NAMALWA (cell line): Measurements from ENCODE around the gene DRAXIN.

Experiments used
- DNase-seq: peaks from one replicate; pipeline ENCODE4 v3.0.0-alpha.2; 2015; ENCODE audit warnings: low spot score

Gene DRAXIN, protein sequence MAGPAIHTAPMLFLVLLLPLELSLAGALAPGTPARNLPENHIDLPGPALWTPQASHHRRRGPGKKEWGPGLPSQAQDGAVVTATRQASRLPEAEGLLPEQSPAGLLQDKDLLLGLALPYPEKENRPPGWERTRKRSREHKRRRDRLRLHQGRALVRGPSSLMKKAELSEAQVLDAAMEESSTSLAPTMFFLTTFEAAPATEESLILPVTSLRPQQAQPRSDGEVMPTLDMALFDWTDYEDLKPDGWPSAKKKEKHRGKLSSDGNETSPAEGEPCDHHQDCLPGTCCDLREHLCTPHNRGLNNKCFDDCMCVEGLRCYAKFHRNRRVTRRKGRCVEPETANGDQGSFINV

DNA sequence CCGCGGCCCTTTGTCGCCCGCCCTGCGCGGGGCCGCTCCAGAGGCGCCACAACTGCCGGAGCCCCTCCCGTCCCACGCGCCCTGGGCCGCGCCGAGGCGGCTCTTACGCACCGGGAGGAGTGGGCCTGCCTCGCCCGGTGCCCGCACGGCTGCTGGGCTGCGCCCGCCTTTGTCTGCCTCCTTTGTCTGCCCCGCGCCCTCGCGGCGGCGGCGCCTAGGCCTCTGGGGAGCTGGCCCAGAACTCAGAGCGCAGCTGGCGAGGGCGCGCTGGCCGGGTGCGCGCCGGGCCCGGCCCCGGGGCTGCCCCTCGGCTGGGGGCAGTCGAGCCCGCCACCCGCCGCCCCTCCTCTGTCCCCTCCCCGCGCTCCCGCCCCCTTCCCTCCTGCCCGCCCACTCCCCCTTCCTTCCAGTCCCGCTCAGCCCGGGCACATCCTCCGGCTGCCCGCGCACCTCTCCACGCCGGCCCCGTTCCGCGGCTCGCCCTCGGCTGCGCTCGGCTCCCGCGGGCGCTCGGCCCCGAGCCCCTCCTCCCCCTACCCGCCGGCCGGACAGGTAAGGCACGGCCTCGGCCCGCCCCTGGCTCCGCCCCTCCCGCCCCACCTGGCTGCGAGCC, at the start of gene DRAXIN:
Gene DRAXIN (plus strand): TSS at position 409 of the 613 bp plus-strand sequence. CDS start 14,549 bp downstream, outside the sequence.
- DNase-seq = no peak

DNA sequence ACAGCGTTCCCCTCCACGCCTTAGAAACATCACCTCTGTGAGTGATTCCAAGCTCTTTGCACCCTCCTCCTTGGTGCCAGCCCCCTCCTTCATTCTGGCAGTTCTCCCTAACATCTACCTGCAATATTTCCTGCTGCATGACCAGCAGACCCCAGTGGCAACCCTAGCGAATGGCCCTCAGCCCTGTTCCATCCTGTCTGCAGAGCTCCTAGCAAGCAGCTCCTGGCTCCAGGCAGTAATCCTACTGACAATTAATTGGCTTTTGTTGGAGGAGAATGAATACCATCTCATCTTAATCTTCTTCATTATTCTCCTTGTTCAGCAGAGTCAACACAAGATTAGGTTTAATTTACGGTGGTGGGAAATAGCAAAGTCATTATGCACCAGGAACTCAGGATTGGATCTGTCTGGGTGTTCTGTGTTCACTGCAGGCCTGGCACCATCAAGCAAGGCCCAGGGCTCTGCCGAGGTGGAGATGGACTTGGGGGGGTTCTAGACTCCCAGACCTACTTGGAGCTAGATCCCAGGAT, 49.7 kb upstream of the DRAXIN start:
- no peak for DNase-seq

DNA sequence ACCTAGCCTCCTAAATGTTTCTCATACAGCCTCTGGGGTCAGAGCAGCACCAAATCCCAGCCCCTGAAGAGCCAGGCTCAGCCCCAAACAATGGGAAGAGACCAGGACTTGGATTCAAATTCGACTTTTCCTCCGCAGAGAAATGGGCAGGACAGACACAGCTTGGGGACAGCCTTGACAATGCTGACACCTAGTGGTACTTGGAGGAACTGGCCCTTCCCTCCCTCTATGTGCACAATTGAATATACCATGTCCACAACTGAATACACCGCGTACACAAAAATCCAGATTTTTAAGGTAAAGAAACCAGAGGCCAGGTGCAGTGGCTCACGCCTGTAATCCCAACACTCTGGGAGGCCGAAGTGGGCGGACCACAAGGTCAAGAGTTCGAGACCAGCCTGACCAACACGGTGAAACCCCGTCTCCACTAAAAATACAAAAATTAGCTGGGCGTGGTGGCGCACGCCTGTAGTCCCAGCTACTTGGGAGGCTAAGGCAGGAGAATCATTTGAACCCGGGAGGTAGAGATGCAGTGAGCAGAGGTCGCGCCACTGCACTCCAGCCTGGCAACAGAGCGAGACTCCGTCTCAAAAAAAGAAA, 49.0 kb upstream of the DRAXIN start:
- DNase-seq = peak; percentile 81

DNA sequence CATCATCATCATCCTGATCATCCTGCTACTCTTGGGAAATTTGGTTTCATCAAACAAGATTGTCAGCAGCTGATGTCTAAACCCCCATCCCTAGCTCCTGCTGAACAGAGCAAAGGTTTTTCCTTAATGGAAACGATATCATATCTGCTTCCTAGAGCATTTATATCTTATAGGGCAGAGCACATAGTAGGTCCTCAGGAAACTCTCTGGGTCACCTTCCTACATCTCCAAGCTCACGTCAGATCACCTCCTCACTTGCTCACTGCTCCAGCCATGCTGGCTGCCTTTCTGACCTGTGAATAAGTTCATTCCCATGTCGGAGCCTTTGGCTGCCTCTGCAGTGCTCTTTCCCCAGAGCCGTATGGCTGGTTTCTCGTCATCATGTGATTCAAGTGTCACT, 47.7 kb upstream of the DRAXIN start:
- DNase-seq = no peak

DNA sequence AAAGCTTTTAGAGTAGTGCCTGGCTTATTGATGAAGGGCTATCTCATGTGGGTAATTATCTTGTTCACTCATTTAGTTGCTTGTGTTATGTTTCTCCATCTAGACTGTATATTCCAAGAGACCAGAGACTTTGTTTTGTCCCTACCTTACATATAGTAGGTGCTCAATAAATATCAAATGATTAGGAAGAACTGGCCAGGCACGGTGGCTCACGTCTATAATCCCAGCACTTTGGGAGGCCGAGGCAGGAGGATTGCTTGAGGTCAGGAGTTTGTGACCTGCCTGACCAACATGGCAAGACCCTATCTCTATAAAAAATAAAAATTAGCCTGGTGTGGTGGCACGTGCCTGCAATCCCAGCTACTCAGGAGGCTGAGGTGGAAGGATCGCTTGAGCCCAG, 46.2 kb upstream of the DRAXIN start:
- no peak for DNase-seq

DNA sequence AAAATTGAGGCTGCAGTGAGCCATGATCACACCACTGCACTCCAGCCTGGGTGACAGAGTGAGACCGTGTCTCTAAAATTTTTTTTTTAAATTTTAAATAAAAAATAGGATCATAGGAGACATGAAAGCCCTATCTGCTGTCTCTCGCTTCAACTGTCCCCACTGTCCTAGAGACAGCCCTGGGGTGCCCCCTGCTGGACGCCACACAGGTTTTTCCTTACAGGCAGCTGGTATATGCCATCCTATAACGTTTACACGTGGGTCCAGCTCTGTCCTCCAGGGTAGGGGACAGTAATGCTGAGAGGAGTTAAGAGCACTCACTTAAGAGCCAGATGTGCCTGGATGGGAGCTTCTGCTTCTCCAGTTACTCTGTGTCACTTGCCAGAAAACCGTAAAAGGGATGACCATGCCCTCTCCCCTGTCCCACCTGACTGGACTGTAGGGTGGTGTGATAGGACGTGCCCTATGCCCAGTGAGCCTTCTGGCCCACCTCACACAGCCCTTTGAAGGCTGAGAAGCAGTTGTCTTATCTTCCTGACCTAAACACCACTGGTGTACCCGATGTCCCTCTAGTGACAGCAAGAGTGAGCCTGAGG, 45.7 kb upstream of the DRAXIN start:
- peak; percentile 93 for DNase-seq

DNA sequence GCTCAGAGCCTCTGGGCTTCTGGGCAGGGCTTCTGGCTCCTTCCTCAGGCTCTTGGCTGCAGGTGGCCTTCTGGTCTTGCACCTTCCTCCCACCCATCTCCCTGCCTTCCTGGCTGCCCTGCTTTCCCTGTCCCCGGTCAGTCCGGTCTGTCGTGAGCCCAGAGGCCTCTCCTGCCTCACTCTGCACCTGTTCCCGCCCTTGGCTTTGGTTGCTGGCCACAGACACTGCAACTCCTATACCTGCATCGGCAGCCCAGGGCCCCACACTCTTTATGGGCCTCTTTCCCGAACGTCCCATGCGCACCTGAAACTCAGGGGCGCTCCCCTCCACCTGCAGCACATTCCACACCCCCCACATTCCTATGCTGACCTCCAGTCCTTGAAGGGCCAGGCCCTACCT, 45.2 kb upstream of the DRAXIN start:
- DNase-seq = no peak

DNA sequence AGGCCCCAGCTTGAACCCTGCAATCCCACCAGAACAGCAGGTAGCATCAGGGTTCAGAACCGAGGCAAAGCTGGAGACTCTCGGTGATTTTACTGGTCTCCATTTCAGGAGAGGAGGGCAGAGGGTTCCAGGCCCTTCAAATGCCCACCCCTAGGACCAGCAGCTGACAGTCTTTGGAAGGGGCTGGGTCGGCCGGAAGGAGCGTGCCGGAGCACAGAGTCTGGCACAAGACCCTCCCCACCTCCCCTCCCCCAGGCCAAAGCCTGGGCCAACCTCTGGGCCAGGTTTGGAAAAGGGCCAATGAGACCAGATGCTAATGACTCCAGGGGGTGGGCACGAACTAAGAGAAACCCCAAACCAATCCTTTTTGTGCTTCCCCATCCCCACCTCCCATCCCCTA, 44.2 kb upstream of the DRAXIN start:
- no peak for DNase-seq

DNA sequence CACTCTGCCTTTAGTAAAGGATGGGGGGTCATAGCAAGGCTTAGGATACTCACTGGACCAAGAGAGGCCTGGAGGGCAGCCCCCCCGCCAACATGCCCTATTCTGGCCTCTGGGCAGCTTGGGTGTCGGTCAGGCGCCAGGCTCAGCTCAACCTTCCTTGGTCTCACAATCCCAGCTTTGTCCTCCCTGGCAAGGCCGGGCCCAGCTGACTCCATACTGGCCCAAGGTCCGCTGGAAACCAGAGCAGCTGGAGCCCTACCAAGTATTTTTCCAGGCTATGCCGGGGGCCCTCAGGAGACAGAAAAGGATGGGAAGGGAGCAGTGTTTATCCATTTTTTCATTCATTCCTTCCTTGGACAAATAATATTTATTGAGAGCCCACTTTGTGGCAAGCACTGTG, 43.5 kb upstream of the DRAXIN start:
- DNase-seq = no peak

DNA sequence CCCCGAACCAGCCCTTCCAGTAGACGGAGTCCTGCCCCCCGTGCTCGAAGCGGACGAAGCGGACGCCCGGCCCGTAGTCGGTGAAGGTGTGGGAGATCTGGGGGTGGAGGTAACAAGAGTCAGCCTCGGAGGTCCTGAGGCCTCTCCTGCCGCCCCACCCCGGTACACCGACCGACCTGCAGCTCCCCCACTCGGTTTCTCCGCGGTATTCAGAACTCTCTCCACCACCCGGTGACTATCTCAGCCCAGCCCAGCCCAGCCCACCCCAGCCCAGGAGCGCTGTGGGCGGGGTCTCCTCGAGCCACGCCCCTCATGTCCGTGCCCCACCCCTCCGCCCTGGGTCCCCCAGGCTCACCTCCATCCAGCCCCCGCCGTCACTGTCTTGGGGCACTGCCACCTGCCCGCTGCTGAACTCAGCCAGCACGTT, 42.8 kb upstream of the DRAXIN start:
- DNase-seq = no peak

DNA sequence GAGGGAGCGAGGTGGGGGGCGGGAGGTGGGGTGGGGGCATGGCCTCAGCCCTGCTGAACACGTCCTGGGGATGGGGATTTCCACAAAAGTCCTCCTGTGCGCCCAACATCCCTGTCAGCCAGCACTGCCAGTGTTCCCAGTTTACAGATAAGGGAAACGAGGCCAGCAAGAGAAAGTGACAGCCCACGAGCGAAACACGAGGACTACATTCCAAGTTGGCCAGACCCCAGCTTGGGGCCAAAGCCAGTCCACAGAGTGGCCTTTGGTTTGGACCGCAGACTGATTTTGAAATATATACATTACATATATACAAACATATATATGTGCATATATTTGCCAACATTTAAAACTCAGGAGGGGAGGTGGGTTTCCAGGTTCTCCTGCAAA, 42.3 kb upstream of the DRAXIN start:
- DNase-seq = no peak

DNA sequence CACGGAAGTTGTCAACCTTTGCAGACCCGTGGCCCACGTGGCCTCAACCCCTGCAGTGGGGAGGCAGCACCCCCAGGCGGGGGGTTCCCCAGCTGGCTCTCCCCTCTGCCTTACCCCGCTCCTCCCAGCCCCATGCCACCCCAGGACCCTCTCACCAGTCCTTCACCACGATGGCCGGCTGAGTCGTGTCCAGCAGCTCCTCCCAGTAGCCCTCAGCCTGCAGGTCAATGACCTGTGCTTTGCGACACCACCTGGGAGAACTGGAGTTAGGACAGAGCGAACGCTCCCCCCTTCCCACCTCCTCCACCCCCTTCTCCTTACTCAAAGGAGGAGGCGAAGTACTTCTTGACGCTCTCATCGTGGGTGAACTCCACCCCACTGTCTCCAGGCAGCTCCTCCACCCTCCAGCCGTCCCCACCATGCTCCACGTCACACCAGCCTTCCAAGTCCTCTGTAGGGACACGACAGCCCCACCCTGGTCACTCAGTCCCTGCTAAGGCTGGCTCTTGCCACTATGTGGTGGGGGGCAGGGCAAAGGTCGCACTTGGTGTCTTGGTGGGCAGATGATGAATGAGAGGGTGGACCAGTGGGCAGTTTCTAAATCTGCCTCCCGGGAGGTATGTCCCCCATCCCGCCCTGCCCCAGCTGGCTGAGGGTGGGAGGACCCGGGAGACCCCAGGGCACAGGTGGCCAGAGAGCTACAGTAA, 41.7 kb upstream of the DRAXIN start:
- DNase-seq = no peak

DNA sequence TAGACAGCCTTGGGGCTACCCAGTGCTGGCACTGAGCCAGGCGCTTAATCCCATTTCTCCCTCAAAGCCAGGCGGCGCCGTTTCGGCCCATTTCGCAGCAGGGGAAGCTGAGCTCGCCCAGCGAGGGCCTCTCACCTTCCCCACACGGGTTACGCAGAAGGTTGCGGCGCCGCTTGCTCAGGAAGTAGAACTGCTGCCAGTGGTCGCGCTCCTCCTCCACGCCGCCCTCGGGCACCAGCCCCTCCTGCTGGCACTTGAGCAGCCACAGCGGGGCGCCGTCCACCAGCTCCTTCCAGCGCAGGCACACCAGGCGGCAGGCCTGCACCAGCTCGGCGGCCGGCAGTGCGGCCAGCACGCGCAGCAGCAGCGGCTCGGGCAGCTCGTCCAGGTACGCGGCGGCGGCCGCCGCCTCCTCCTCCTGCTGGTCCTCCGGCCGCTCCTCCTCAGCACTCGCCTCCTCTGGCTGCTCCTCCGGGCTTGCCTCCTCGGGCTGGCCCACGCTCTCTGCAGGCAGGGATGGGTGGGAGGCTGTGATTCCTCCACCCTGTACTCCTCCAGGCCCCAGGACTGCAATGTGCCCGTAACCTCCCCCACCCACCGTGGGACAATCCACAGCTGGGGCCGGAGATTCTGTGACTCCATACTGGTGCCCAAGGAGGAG, 41.0 kb upstream of the DRAXIN start:
- DNase-seq = no peak

DNA sequence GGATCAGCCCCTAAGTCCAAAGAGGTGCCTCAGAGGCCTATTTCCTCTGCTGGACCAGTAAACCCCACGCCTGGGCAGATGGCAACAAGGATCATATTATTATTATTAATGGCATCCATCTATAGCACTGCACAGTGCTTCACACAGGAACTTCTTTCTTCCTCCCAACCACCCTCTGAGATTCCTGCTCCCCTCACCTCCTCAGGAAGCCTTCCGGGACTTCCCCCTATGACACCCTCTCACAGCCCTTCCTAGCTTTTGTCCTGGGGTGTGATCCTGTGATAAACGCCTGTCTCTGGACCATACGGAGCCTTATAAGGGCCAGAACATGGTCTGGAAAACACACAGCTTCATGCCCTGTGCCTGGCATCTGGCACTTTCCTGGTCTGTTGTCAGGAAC, 40.5 kb upstream of the DRAXIN start:
- no peak for DNase-seq

DNA sequence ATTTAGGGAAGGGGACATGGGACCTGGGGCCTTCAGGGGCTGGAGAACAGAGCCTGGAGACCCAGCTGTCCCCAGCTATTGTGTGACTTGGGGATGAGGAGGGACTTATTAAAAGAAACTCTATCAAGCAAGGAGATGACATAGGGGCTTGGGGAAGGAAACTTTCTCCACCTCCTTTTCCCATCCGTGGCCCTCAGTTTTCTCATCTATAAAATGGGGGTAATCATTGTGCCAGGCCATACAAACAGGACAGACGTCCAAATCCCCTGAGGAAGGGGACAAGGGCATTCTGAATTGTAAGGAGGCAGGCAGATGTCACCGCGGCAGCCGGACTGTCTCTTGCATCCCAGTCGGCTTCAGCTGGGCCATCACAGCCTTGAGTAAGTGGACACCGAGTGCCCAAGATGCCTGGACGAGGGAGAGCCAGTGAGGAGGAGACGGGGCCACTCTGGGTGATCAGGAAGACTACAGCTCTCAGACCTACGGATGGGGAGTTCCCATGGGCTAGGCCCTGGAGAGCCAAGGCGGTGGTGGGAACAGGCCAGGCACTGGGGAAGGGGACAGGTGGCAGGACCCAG, 39.2 kb upstream of the DRAXIN start:
- DNase-seq = no peak

DNA sequence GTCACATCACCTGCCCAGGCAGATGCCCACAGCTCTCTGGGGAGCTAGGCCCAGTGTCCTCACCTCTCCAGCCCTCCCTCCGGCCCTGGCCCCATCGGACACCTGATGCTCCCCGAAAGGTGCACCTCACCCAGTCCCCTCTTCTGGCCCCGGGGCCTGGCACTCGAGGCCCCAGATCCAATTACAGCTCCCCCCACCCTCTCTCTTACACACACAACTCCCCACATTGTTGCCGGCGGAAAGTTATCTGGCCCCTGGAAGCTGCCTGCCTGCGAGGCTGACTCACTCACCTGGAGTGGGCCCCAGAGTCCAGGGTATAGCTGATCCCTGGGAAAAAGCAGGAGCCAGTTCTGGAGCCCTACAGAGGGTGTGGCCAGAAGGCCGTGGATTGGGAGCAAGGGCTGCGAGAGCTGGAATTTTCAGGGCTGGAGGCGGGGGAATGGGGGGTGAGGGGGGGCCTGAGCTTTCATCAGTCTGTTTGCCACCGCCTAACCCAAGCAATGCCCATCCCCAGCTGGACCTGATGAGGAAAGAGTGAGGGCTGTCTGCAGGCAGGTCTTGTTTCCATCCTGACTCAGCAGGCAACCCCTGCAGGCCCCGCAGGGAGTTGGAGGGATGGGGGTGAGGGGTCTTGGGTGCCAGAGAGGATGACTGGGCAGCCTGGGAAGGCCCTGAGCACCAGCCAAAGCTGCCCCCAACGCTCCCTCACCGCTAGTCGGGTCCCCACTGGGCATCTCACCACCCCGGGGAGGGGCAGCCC, 38.2 kb upstream of the DRAXIN start:
- DNase-seq = no peak

DNA sequence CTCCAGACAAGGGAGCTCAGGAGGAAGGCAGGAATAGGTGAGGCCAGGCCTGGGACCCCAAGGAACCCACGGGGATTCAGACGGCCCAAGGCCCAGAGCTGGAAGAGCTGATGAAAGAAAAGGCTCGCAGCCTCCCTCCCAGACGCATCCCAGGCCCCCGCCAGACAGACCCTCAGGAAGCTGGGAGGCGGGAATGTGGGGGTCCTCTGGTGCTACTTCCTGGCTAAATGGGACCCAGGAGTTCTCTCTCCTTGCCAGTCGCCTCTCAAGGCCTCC, 37.7 kb upstream of the DRAXIN start:
- no peak for DNase-seq

DNA sequence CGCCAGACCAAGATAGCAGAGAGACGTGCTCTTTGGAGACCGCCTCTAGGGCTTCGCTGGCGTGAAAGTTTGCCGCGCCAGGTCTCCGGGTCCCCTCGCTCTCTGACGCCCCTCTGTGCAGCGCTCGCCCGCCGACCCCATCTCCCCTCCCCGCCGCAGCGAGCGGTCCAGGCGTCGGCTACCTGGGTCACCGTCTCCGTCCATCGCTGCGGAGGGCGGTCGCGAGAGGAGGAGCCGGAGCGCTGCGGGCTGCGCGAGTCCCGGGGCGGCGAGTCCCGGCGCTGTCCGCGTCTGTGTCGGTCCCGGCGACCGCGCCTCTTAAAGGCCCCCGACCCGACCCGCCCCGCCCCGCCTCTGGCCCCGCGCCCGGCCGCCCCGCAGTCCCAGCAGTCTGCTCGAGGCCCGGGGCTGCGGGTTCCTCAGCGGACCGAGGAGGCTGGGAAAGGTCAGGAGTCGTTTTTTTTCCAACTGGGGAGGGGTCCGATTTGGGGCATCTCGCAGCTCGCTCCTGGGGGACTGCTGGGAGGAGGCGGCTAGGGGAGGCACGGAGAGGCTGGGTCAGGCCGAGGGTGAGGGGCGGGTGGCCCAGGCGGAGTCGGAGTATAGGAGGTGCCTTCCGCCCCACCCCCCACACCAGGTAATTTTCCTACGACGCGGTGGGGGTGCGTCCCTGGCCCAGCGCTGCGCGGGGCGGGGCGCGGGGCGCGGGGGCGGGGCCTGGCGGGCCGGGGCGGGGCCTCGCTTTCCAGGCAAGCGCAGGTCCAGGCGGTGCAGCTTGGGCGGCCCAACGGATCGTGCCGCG, 37.2 kb upstream of the DRAXIN start, which contains the start of the genes FBXO2 and FBXO44:
Gene FBXO2 (minus strand): TSS at position 293 of the 802 bp plus-strand sequence. CDS start 89 bp downstream, at position 204.
Gene FBXO44 (plus strand): TSS at position 741 of the 802 bp plus-strand sequence. CDS start 959 bp downstream, outside the sequence.
- DNase-seq = peak; percentile 33

DNA sequence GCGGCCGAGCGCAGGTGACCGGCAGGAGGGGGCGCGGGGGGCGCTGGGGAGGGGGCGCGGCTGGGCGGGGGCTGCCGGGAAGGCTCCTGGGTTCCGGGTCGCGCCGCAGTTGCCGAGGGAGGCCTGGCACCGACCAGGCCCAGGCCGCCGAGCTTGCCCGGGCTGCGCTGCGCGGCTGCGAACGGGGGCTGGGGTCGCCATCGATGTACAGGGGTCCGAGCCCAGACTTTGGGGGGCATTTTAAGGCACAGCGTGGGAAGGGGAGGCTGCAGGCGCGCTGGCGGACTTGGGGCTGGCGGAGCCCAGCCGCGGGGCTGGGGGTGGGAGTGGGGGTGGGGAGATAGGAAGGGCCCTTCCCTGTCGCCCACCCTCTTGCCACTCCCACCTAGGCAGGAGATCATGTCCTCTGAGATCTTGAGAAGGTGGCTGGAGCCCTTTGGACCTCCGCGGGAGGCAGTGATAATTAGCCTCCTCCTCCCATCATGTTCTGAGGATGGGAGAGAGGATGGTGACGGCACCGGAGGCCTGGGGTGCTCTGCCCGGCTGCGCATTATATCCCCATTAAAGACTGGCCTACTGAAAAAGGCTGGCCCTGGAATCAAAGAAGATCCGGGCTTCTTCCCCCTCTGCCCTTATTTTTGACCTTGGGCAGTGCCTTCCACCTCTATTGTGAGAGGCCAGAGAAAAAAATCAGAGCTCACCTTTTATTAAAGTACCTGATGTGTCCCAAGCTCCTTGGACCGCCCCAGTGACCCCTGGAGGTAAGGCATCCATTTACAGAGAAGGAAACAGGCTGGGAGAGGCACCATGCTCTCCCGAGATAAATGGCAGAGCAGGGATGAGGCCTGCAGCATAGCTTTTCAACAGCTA, 36.3 kb upstream of the DRAXIN start:
- DNase-seq = no peak
